DND-41 (cell line): ENCODE results near the gene PLSCR1.

Experiments used
- ATAC-seq: fragments of 200-7000 bp; cut with Tn5 transposase; 3 replicates; pipeline ENCODE4 v1.9.1; 2021; ENCODE audit warnings: low read depth; ENCODE audit not compliant: insufficient read depth
- DNase-seq: peaks from one replicate; pipeline ENCODE4 v3.0.0-alpha.2; 2020
- H2AFZ ChIP-seq: 2 replicates; pipeline ENCODE4 v1.6.0; 2012; ENCODE audit warnings: low read depth, low read length
- H3K27ac ChIP-seq: 2 replicates; pipeline ENCODE4 v1.5.1; 2012; ENCODE audit warnings: low read length, inconsistent platforms
- H3K27me3 ChIP-seq: fragments of 200-600 bp; sonication (generic); 2 replicates; pipeline ENCODE4 v1.6.0; 2012; ENCODE audit warnings: low read length, mild to moderate bottlenecking, inconsistent platforms; ENCODE audit not compliant: insufficient read depth, poor library complexity
- H3K36me3 ChIP-seq: 2 replicates; pipeline ENCODE4 v1.5.1; 2012; ENCODE audit warnings: low read length, inconsistent platforms; ENCODE audit not compliant: insufficient read depth
- H3K4me1 ChIP-seq: 2 replicates; pipeline ENCODE4 v1.5.1; 2012; ENCODE audit warnings: mild to moderate bottlenecking, low read length; ENCODE audit not compliant: insufficient read depth
- H3K4me2 ChIP-seq: 2 replicates; pipeline ENCODE4 v1.6.0; 2012; ENCODE audit warnings: mild to moderate bottlenecking, moderate library complexity, low read length, inconsistent platforms; ENCODE audit not compliant: insufficient read depth
- H3K4me3 ChIP-seq, 2 experiments: fragments of 200-600 bp in 1 of 2; shearing (Covaris generic) in 1 of 2; 2 replicates each; pipeline ENCODE4 v1.5.1; 2012 to 2016; ENCODE audit warnings: inconsistent platforms in 2 of 2, low read length in 2 of 2, mild to moderate bottlenecking in 2 of 2, low read depth in 1 of 2, moderate library complexity in 1 of 2
- H3K79me2 ChIP-seq: 2 replicates; pipeline ENCODE4 v1.6.0; 2012; ENCODE audit warnings: low read length, inconsistent platforms; ENCODE audit not compliant: insufficient read depth
- H3K9ac ChIP-seq: 2 replicates; pipeline ENCODE4 v1.6.0; 2012; ENCODE audit warnings: low read depth, mild to moderate bottlenecking, inconsistent platforms, low read length, moderate library complexity
- H3K9me3 ChIP-seq: 2 replicates; pipeline ENCODE4 v1.5.1; 2012; ENCODE audit warnings: low read length, moderate library complexity, mild to moderate bottlenecking, inconsistent platforms; ENCODE audit not compliant: insufficient read depth, severe bottlenecking
- H4K20me1 ChIP-seq: 2 replicates; pipeline ENCODE4 v1.6.0; 2012; ENCODE audit warnings: low read length; ENCODE audit not compliant: insufficient read depth
- CTCF ChIP-seq: IDR thresholded peaks from 2 replicates; pipeline ENCODE4 v1.5.1; 2012; ENCODE audit warnings: borderline replicate concordance, low read length, moderate library complexity, mild to moderate bottlenecking; ENCODE audit not compliant: poor library complexity, severe bottlenecking; ENCODE audit errors: extremely low read depth
- EZH2 ChIP-seq: IDR thresholded peaks from 3 replicates; pipeline ENCODE4 v1.6.1; 2012; ENCODE audit warnings: borderline replicate concordance, low read depth, mild to moderate bottlenecking, moderate library complexity, low read length, inconsistent platforms; ENCODE audit not compliant: severe bottlenecking

The PLSCR1 gene

GRCh38 chr3:146555311-146555710 lies 10.9 kb upstream of the PLSCR1 start:
- ATAC-seq (no peak), DNase-seq (no peak)
- no peaks in the 10 kb centered on the region for H3K27me3 ChIP-seq
- TF ChIP-seq EZH2 (no peak), CTCF (no peak)
- H2AFZ ChIP-seq: no peak overlapping the region
- no peak overlapping the region for H3K4me3 ChIP-seq
- no peaks in the 10 kb centered on the region for H3K36me3 ChIP-seq
- H3K9me3 ChIP-seq: no peaks in the 10 kb centered on the region
- H4K20me1 ChIP-seq: no peaks in the 10 kb centered on the region
- peaks cover 19% of the 10 kb centered on the region for H3K4me1 ChIP-seq
- H3K79me2 ChIP-seq: no peaks in the 10 kb centered on the region
- no peak overlapping the region for H3K27ac ChIP-seq
- H3K9ac ChIP-seq: no peak overlapping the region
- H3K4me2 ChIP-seq: no peak overlapping the region

GRCh38 chr3:146554151-146554760 lies 9.8 kb upstream of the PLSCR1 start:
- no peak overlapping the region for H2AFZ ChIP-seq
- peak; percentile 34; the same call in 2 of the 3 replicates for ATAC-seq

GRCh38 chr3:146550743-146551510 lies 6.5 kb upstream of the PLSCR1 start:
- ATAC-seq: peak; percentile 44; the same call in 2 of the 3 replicates

More at GRCh38 chr3:146554151-146554760, 9.8 kb upstream of the PLSCR1 start:
- DNase-seq: no peak
- Histone ChIP-seq H3K4me3 (no peak overlapping the region), H3K79me2 (no peaks in the 10 kb centered on the region), H3K27ac (no peak overlapping the region), H3K27me3 (no peaks in the 10 kb centered on the region), H3K4me2 (no peak overlapping the region), H3K9ac (no peak overlapping the region), H3K4me1 (peaks cover 28% of the 10 kb centered on the region), H3K36me3 (no peaks in the 10 kb centered on the region), H3K9me3 (no peaks in the 10 kb centered on the region), H4K20me1 (no peaks in the 10 kb centered on the region)
- TF ChIP-seq EZH2 (no peak), CTCF (no peak)

More at GRCh38 chr3:146550743-146551510, 6.5 kb upstream of the PLSCR1 start:
- no peak for DNase-seq
- Histone ChIP-seq H3K4me2 (peak overlapping the region; percentile 54), H3K27me3 (no peaks in the 10 kb centered on the region), H3K9me3 (no peaks in the 10 kb centered on the region), H3K36me3 (no peaks in the 10 kb centered on the region), H3K4me1 (peaks cover 28% of the 10 kb centered on the region), H3K27ac (no peak overlapping the region), H2AFZ (peak overlapping the region; percentile 60; the same call in 1 of the 2 replicates), H3K79me2 (no peaks in the 10 kb centered on the region), H3K4me3 (no peak overlapping the region), H3K9ac (no peak overlapping the region), H4K20me1 (no peaks in the 10 kb centered on the region)
- TF ChIP-seq EZH2: no peak
- no peak for TF ChIP-seq CTCF
